Pulmonary artery endothelial cell (primary cell): ENCODE measurements around the gene GTSF1L. TPM values are rescaled to one million over a fixed set of nuclear protein-coding genes. Genes with fewer than 3 reads are reported as not detected.

Experiments
- total RNA-seq: library from RNA; depleted of rRNA; stranded (reverse); fragments of >200 nt; gene quantifications from 2 replicates; pipeline ENCODE4 v1.2.3, GENCODE V29; 2014

The GTSF1L gene
- total RNA-seq, 1 donor from 2014 or later, result not detected

Other genes starting within 250 kb of the GTSF1L start
- gene L3MBTL1, start 219.3 kb downstream of the GTSF1L start, total RNA-seq, result 2.8 and 4.5 TPM in 2 replicates
- 0.07 TPM in 1 of 2 replicates, not detected in the other for gene SGK2, start 168.0 kb downstream of the GTSF1L start, total RNA-seq
- gene IFT52, start 136.1 kb downstream of the GTSF1L start, total RNA-seq, result 32.4 and 41.0 TPM in 2 replicates
- gene MYBL2, start 59.9 kb downstream of the GTSF1L start, total RNA-seq, result 26.6 and 41.9 TPM in 2 replicates
- 1.2 and 2.4 TPM in 2 replicates for gene TOX2, start 187.8 kb upstream of the GTSF1L start, total RNA-seq